Measurements from ENCODE around the gene HSF5. TPM values are rescaled to one million over a fixed set of nuclear protein-coding genes. Genes with fewer than 3 reads are reported as not detected.

HSF5 gene
- total RNA-seq, 1 experiment from 2014 or later, result not detected

GRCh38 chr17:58412961-58413586 is 75.1 kb downstream of the HSF5 start:
- Histone ChIP-seq H3K9me2 (ENCODE audit: insufficient read depth) (no peaks in the 10 kb centered on the region), H3K27me3 (ENCODE audit: insufficient read depth, low read length) (no peaks in the 10 kb centered on the region), H3K4me1 (ENCODE audit: control insufficient read depth in 1 of 2, insufficient read depth in 2 of 2, low read length in 2 of 2) (peaks cover 72 to 94% of the 10 kb centered on the region in 2 experiments), H4K20me1 (ENCODE audit: insufficient read depth) (no peaks in the 10 kb centered on the region), H3K4me3 (replicated peaks in 1 of 2; ENCODE audit: low read depth in 1 of 2, low read length in 2 of 2) (peak overlapping the region; percentile 66 to 68; a peak in 3 of 4 replicates), H3K36me3 (ENCODE audit: control insufficient read depth in 1 of 2, insufficient read depth in 2 of 2, low read length in 2 of 2) (peaks cover 0 to 8% of the 10 kb centered on the region in 2 experiments; a peak in 2 of 4 replicates), H3K9ac (ENCODE audit: low read length) (peak overlapping the region; percentile 80), H3K4me2 (ENCODE audit: low read length) (peak overlapping the region; percentile 86), H3K79me2 (ENCODE audit: insufficient read depth, low read length) (peaks cover 92% of the 10 kb centered on the region), H3K9me3 (ENCODE audit: control insufficient read depth in 1 of 2, insufficient read depth in 1 of 2, low read depth in 1 of 2, low read length in 2 of 2) (no peaks in the 10 kb centered on the region), H3K27ac (ENCODE audit: low read depth, low read length) (peak overlapping the region; percentile 1; the same call in 1 of the 2 replicates), H2AFZ (ENCODE audit: low read depth, low read length, poor library complexity, severe bottlenecking) (no peak overlapping the region)
- TF ChIP-seq ZBTB33 (IDR thresholded peaks at IDR 0.05; ENCODE audit: extremely low read depth, insufficient replicate concordance, low read length) (no peak), SRF (IDR thresholded peaks at IDR 0.05; ENCODE audit: low read depth) (no peak), MAX (IDR thresholded peaks at IDR 0.05) (peak; percentile 26; the same call in 1 of the 2 replicates), EZH2 (IDR thresholded peaks at IDR 0.05) (no peak)
- intact Hi-C loops (cut with micrococcal nuclease), result no loop called here
- ATAC-seq (no peak), DNase-seq (ENCODE audit: low read depth, low spot score) (no peak)
- ChIA-PET RAD21 (ENCODE audit: low non-redundant PET in 1 of 2, low total read pairs in 2 of 2, uncharacterized antibody in 2 of 2, unreplicated experiment in 2 of 2) (no interaction called here), POLR2A (interaction anchor here (0.7 to 2.0 kb wide), 6 partner anchors 14 to 218 kb away, joined by 3 to 9 read pairs (median 3); partner anchors contain the start of gene SUPT4H1), CTCF (interaction anchor here (1.3 to 1.4 kb wide), 2 partner anchors 61 to 96 kb away, joined by 3 to 4 read pairs; partner anchors contain the start of gene SUPT4H1)
- BruUV-seq (replicated peaks), result no TSS peak
